ENCODE results near the gene SYT12. TPM values are rescaled to one million over a fixed set of nuclear protein-coding genes. Genes with fewer than 3 reads are reported as not detected.

The SYT12 gene
- total RNA-seq, 2 donors from 2014 or later, result 0.78 TPM; not detected in 1

GRCh38 chr11:67090717-67091116, 67.8 kb downstream of the SYT12 start:
- no peaks in the 10 kb centered on the region for H3K27me3 ChIP-seq
- H3K4me1 ChIP-seq, result no peaks in the 10 kb centered on the region
- no peaks in the 10 kb centered on the region for H3K36me3 ChIP-seq (replicated peaks in 1 of 2; ENCODE audit: insufficient read depth in 1 of 2, low read depth in 2 of 2)
- intact Hi-C loops (cut with DNase I), result no loop called here
- 88 to 89% methylated on average over 8 of the region's 8 CpGs for WGBS, 2 donors
- no peak overlapping the region for H3K4me3 ChIP-seq
- no peak overlapping the region for H3K27ac ChIP-seq
- H3K9me3 ChIP-seq, result no peaks in the 10 kb centered on the region
- no peak for DNase-seq
- TF ChIP-seq POLR2A (IDR thresholded peaks at IDR 0.05), result no peak
- TF ChIP-seq, protein P1, sequence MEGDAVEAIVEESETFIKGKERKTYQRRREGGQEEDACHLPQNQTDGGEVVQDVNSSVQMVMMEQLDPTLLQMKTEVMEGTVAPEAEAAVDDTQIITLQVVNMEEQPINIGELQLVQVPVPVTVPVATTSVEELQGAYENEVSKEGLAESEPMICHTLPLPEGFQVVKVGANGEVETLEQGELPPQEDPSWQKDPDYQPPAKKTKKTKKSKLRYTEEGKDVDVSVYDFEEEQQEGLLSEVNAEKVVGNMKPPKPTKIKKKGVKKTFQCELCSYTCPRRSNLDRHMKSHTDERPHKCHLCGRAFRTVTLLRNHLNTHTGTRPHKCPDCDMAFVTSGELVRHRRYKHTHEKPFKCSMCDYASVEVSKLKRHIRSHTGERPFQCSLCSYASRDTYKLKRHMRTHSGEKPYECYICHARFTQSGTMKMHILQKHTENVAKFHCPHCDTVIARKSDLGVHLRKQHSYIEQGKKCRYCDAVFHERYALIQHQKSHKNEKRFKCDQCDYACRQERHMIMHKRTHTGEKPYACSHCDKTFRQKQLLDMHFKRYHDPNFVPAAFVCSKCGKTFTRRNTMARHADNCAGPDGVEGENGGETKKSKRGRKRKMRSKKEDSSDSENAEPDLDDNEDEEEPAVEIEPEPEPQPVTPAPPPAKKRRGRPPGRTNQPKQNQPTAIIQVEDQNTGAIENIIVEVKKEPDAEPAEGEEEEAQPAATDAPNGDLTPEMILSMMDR (IDR thresholded peaks at IDR 0.05), result no peak
- no peak for ATAC-seq

GRCh38 chr11:67095214-67095507, 72.2 kb downstream of the SYT12 start:
- Histone ChIP-seq H3K27me3 (no peaks in the 10 kb centered on the region), H3K9me3 (no peaks in the 10 kb centered on the region), H3K4me1 (no peaks in the 10 kb centered on the region), H3K36me3 (replicated peaks in 1 of 2; ENCODE audit: insufficient read depth in 1 of 2, low read depth in 2 of 2) (no peaks in the 10 kb centered on the region), H3K4me3 (no peak overlapping the region), H3K27ac (no peak overlapping the region)
- intact Hi-C loops (cut with DNase I), result no loop called here
- no peak for TF ChIP-seq POLR2A (IDR thresholded peaks at IDR 0.05)
- TF ChIP-seq, protein P1 (IDR thresholded peaks at IDR 0.05), result peak in 1 of 7 experiments; percentile 2
- 60 to 100% methylated on average over 1 of the region's 1 CpG for WGBS, 2 donors
- ATAC-seq (no peak), DNase-seq (no peak)

DNA sequence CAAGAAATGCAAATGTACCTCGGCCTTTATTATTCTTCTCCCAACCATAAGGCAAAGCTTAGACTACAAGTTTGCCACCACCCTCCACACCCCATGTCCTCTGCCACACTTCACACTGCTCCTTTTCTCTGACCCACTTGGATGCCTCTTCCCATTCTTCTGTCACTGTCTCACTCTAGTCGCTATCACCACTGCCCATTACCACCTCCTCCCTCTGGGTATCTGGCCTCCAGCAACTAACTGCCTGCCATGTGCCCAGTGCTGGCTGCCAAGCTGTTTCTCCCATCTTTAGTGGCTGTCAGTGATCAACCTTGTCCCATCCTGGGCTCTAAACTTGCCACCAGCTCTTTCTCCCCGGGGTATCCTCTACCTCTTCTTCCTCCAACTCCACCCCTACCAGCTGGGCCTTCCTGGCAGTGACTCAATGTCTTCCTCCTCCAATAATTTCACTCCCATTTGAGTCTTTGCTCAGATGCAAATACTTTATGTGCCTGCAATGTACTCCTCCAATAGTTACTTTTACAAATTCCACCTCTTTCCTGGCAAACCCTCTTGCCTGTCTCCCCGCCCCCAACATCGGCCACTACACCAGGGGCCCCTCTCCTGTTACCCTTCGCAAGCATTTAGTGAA, 76.0 kb downstream of the SYT12 start:
- Histone ChIP-seq H3K36me3 (replicated peaks in 1 of 2; ENCODE audit: insufficient read depth in 1 of 2, low read depth in 2 of 2) (no peaks in the 10 kb centered on the region), H3K4me1 (no peaks in the 10 kb centered on the region), H3K27ac (no peak overlapping the region), H3K27me3 (no peaks in the 10 kb centered on the region), H3K9me3 (no peaks in the 10 kb centered on the region), H3K4me3 (no peak overlapping the region)
- DNase-seq (no peak), ATAC-seq (no peak)
- no peak for TF ChIP-seq POLR2A (IDR thresholded peaks at IDR 0.05)
- TF ChIP-seq, protein P1 (IDR thresholded peaks at IDR 0.05), result no peak
- WGBS, 2 donors, result 80 to 81% methylated on average over 6 of the region's 6 CpGs
- intact Hi-C loops (cut with DNase I), result no loop called here

DNA sequence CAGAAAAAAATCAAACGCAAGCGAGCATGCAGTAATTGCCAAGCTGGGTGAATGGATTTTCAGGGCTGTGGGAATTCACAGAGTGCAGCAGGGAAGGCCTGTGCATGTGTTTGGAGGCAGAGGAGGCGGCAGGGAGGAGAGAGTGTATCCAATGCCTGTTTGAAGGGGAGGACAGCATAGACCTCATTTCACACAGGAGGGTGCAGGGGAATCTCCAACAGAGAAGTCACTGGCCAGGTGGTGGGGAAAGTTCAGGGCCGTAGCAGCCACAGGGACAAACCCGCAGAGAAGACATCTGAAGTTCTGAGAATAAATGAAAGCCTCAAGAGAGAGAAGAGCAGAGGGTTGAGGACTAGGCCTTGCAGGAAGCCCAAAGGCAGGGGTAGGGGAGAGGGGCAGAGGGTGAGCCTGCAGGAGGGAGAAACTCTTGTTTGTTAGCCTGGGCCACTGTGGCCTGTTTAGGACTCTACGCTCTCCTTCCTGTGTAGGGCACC, 76.9 kb downstream of the SYT12 start:
- WGBS, 2 donors, result 87 to 95% methylated on average over 6 of the region's 6 CpGs
- Histone ChIP-seq H3K9me3 (no peaks in the 10 kb centered on the region), H3K4me3 (no peak overlapping the region), H3K27ac (no peak overlapping the region), H3K36me3 (replicated peaks in 1 of 2; ENCODE audit: insufficient read depth in 1 of 2, low read depth in 2 of 2) (no peaks in the 10 kb centered on the region), H3K27me3 (no peaks in the 10 kb centered on the region), H3K4me1 (no peaks in the 10 kb centered on the region)
- intact Hi-C loops (cut with DNase I), result no loop called here
- DNase-seq (no peak), ATAC-seq (no peak)
- TF ChIP-seq POLR2A (IDR thresholded peaks at IDR 0.05), result no peak
- TF ChIP-seq, protein P1 (IDR thresholded peaks at IDR 0.05), result no peak

Small RNA genes lying within 50 kb of the gene (microRNA-seq; reads per million reads assigned to microRNA genes)
- gene MIR6860 (ENCODE audit: borderline number of aligned reads in 2 of 2, borderline replicate concordance in 2 of 2), result 0 reads per million in 2 donors

Other genes with a start within 250 kb of the SYT12 start
- 10 to 100 TPM; 14.3 to 18.8 TPM for gene RCE1, start 179.7 kb upstream of the SYT12 start, total RNA-seq
- gene LRFN4, start 166.1 kb upstream of the SYT12 start, total RNA-seq, result 1 to 10 TPM; 2.3 to 3.0 TPM
- 10 to 100 TPM; 12.2 to 81.7 TPM for gene PC, start 64.8 kb upstream of the SYT12 start, total RNA-seq
- not detected for gene C11orf86, start 47.8 kb upstream of the SYT12 start, total RNA-seq
- 10 to 100 TPM; 19.1 to 33.5 TPM for gene RHOD, start 33.7 kb downstream of the SYT12 start, total RNA-seq
- 10 to 100 TPM; 26.5 to 29.0 TPM for gene KDM2A, start 96.1 kb downstream of the SYT12 start, total RNA-seq
- gene GRK2, start 243.3 kb downstream of the SYT12 start, total RNA-seq, result 10 to 100 TPM; 27.4 to 36.3 TPM

Measured in body of pancreas (tissue), 4 donors.